NCI-H1417 treated with DMSO at 0.1 percent for 48 hours (cell line): ENCODE measurements around the gene PLK2.

Experiments
- DNase-seq: peaks from one replicate; lab custom pipeline; 2025; lab: John Stamatoyannopoulos, UW

The PLK2 gene

GRCh38 chr5:58450018-58450417 is 9.9 kb downstream of the PLK2 start:
- DNase-seq = no peak

- no peak for DNase-seq
Measured at GRCh38 chr5:58447226-58447625, 12.7 kb downstream of the PLK2 start.

- no peak for DNase-seq
Measured at GRCh38 chr5:58446024-58446423, 13.9 kb downstream of the PLK2 start.

- DNase-seq = no peak
Measured at GRCh38 chr5:58444805-58445204, 15.1 kb downstream of the PLK2 start.

GRCh38 chr5:58440901-58441460 is 18.9 kb downstream of the PLK2 start:
- DNase-seq = no peak

- no peak for DNase-seq
Measured at GRCh38 chr5:58439094-58439644, 20.7 kb downstream of the PLK2 start.

- no peak for DNase-seq
Measured at GRCh38 chr5:58437661-58438060, 22.2 kb downstream of the PLK2 start.

- DNase-seq = no peak
Measured at GRCh38 chr5:58431832-58432231, 28.1 kb downstream of the PLK2 start.

GRCh38 chr5:58412932-58413331 is 47.0 kb downstream of the PLK2 start:
- DNase-seq = no peak

- DNase-seq = no peak
Measured at GRCh38 chr5:58412081-58412480, 47.8 kb downstream of the PLK2 start.

- DNase-seq = no peak
Measured at GRCh38 chr5:58411372-58411771, 48.5 kb downstream of the PLK2 start.

GRCh38 chr5:58410441-58410840 is 49.4 kb downstream of the PLK2 start:
- DNase-seq = no peak

- no peak for DNase-seq
Measured at GRCh38 chr5:58407042-58407719, 52.7 kb downstream of the PLK2 start.

GRCh38 chr5:58406394-58406793 is 53.5 kb downstream of the PLK2 start:
- DNase-seq = no peak

GRCh38 chr5:58405175-58405574 is 54.7 kb downstream of the PLK2 start:
- no peak for DNase-seq

- DNase-seq = no peak
Measured at GRCh38 chr5:58404734-58405133, 55.2 kb downstream of the PLK2 start.
